ENCODE measurements around the gene C1QTNF2.

Gene C1QTNF2

GRCh38 chr5:160303690-160304089 lies 66.7 kb downstream of the C1QTNF2 start:
- no peak for DNase-seq (ENCODE audit: low read depth)

- no peak for DNase-seq (ENCODE audit: low read depth)
Observed at GRCh38 chr5:160298189-160298588, 72.2 kb downstream of the C1QTNF2 start.

- no peak for DNase-seq (ENCODE audit: low read depth)
Observed at GRCh38 chr5:160297776-160298175, 72.7 kb downstream of the C1QTNF2 start.
